Measurements from ENCODE around the gene CLC.
"Not testable (repeated sequence)": the region's sequence is repeated elsewhere in the genome, so short reads cannot be mapped to it uniquely, and the experiment has no call there.

The CLC gene

GRCh38 chr19:39692822-39693221 lies 45.0 kb downstream of the CLC start:
- Histone ChIP-seq H3F3A (ENCODE audit: insufficient read depth, low read length) (no peaks in the 10 kb centered on the region), H3K27ac (ENCODE audit: low read depth, low read length, poor library complexity, severe bottlenecking) (no peak overlapping the region)

GRCh38 chr19:39692166-39692565 lies 45.7 kb downstream of the CLC start:
- no peaks in the 10 kb centered on the region for H3K9me3 ChIP-seq (ENCODE audit: low read length)
- H3K79me2 ChIP-seq (ENCODE audit: insufficient read depth, low read length): no peaks in the 10 kb centered on the region
- H3F3A ChIP-seq (ENCODE audit: insufficient read depth, low read length): no peaks in the 10 kb centered on the region
- no peaks in the 10 kb centered on the region for H4K20me1 ChIP-seq (ENCODE audit: insufficient read depth, low read length)
- no peak overlapping the region for H3K4me3 ChIP-seq (ENCODE audit: low read depth, low read length, poor library complexity, severe bottlenecking)
- H3K36me3 ChIP-seq (ENCODE audit: insufficient read depth, low read length): no peaks in the 10 kb centered on the region
- H3K4me2 ChIP-seq (ENCODE audit: low read length): no peak overlapping the region
- no peak overlapping the region for H3K9ac ChIP-seq (ENCODE audit: low read length)
- no peaks in the 10 kb centered on the region for H3K4me1 ChIP-seq (ENCODE audit: insufficient read depth, low read length, severe bottlenecking)
- H3K9me2 ChIP-seq (ENCODE audit: low read depth, low read length): no peaks in the 10 kb centered on the region
- H3K27me3 ChIP-seq (ENCODE audit: insufficient read depth, low read length): no peaks in the 10 kb centered on the region
- no peak overlapping the region for H3K27ac ChIP-seq (ENCODE audit: low read depth, low read length, poor library complexity, severe bottlenecking)
- no peak overlapping the region for H2AFZ ChIP-seq (ENCODE audit: low read length)
- no peak for TF ChIP-seq CTCF (IDR thresholded peaks at IDR 0.05; ENCODE audit: low read length)
- no peak for TF ChIP-seq EZH2 (IDR thresholded peaks at IDR 0.05; ENCODE audit: borderline replicate concordance, low read length)

More at GRCh38 chr19:39692822-39693221, 45.0 kb downstream of the CLC start:
- H3K36me3 ChIP-seq (ENCODE audit: insufficient read depth, low read length): no peaks in the 10 kb centered on the region
- no peak for TF ChIP-seq CTCF (IDR thresholded peaks at IDR 0.05; ENCODE audit: low read length)
- no peak for TF ChIP-seq EZH2 (IDR thresholded peaks at IDR 0.05; ENCODE audit: borderline replicate concordance, low read length)
- H3K9me3 ChIP-seq (ENCODE audit: low read length): no peaks in the 10 kb centered on the region
- no peaks in the 10 kb centered on the region for H3K79me2 ChIP-seq (ENCODE audit: insufficient read depth, low read length)
- no peak overlapping the region for H2AFZ ChIP-seq (ENCODE audit: low read length)
- no peaks in the 10 kb centered on the region for H3K4me1 ChIP-seq (ENCODE audit: insufficient read depth, low read length, severe bottlenecking)
- H3K4me3 ChIP-seq (ENCODE audit: low read depth, low read length, poor library complexity, severe bottlenecking): no peak overlapping the region
- no peak overlapping the region for H3K4me2 ChIP-seq (ENCODE audit: low read length)
- H4K20me1 ChIP-seq (ENCODE audit: insufficient read depth, low read length): no peaks in the 10 kb centered on the region
- no peaks in the 10 kb centered on the region for H3K27me3 ChIP-seq (ENCODE audit: insufficient read depth, low read length)
- H3K9ac ChIP-seq (ENCODE audit: low read length): no peak overlapping the region
- H3K9me2 ChIP-seq (ENCODE audit: low read depth, low read length): no peaks in the 10 kb centered on the region

- H3K27me3 ChIP-seq (ENCODE audit: insufficient read depth, low read length); H3K9me2 ChIP-seq (ENCODE audit: low read depth, low read length); H3K4me3 ChIP-seq (ENCODE audit: low read depth, low read length, poor library complexity, severe bottlenecking); H3K27ac ChIP-seq (ENCODE audit: low read depth, low read length, poor library complexity, severe bottlenecking); H3F3A ChIP-seq (ENCODE audit: insufficient read depth, low read length); H3K4me2 ChIP-seq (ENCODE audit: low read length); H2AFZ ChIP-seq (ENCODE audit: low read length); H3K79me2 ChIP-seq (ENCODE audit: insufficient read depth, low read length); H3K9me3 ChIP-seq (ENCODE audit: low read length); H4K20me1 ChIP-seq (ENCODE audit: insufficient read depth, low read length); H3K9ac ChIP-seq (ENCODE audit: low read length); H3K4me1 ChIP-seq (ENCODE audit: insufficient read depth, low read length, severe bottlenecking); H3K36me3 ChIP-seq (ENCODE audit: insufficient read depth, low read length): not testable (repeated sequence)
These were observed 49.2 kb downstream of the CLC start for GRCh38 chr19:39688637-39689036.

GRCh38 chr19:39686739-39687138 lies 51.1 kb downstream of the CLC start:
- no peaks in the 10 kb centered on the region for H3K79me2 ChIP-seq (ENCODE audit: insufficient read depth, low read length)
- no peaks in the 10 kb centered on the region for H3K9me3 ChIP-seq (ENCODE audit: low read length)
- H3K27ac ChIP-seq (ENCODE audit: low read depth, low read length, poor library complexity, severe bottlenecking): no peak overlapping the region
- no peaks in the 10 kb centered on the region for H4K20me1 ChIP-seq (ENCODE audit: insufficient read depth, low read length)
- H3F3A ChIP-seq (ENCODE audit: insufficient read depth, low read length): no peaks in the 10 kb centered on the region
- TF ChIP-seq EZH2 (IDR thresholded peaks at IDR 0.05; ENCODE audit: borderline replicate concordance, low read length) (no peak), CTCF (IDR thresholded peaks at IDR 0.05; ENCODE audit: low read length) (no peak)
- no peak overlapping the region for H3K9ac ChIP-seq (ENCODE audit: low read length)
- no peaks in the 10 kb centered on the region for H3K36me3 ChIP-seq (ENCODE audit: insufficient read depth, low read length)
- no peak overlapping the region for H3K4me2 ChIP-seq (ENCODE audit: low read length)
- no peak overlapping the region for H3K4me3 ChIP-seq (ENCODE audit: low read depth, low read length, poor library complexity, severe bottlenecking)
- no peaks in the 10 kb centered on the region for H3K9me2 ChIP-seq (ENCODE audit: low read depth, low read length)
- H3K4me1 ChIP-seq (ENCODE audit: insufficient read depth, low read length, severe bottlenecking): no peaks in the 10 kb centered on the region
- H2AFZ ChIP-seq (ENCODE audit: low read length): no peak overlapping the region
- no peaks in the 10 kb centered on the region for H3K27me3 ChIP-seq (ENCODE audit: insufficient read depth, low read length)

Measured in OCI-LY1 (cell line).